GM12874 (cell line): Measurements from ENCODE around the gene VWC2L.

Experiments used
- TF ChIP-seq, protein P1 (sequence below): IDR thresholded peaks from 2 replicates; pipeline ENCODE4 v1.5.1; 2011; ENCODE audit warnings: low read depth, mild to moderate bottlenecking, control low read depth, low read length, moderate library complexity; ENCODE audit not compliant: insufficient read depth

The VWC2L gene

GRCh38 chr2:214489181-214489580 is 78.3 kb downstream of the VWC2L start:
- TF ChIP-seq, protein P1, sequence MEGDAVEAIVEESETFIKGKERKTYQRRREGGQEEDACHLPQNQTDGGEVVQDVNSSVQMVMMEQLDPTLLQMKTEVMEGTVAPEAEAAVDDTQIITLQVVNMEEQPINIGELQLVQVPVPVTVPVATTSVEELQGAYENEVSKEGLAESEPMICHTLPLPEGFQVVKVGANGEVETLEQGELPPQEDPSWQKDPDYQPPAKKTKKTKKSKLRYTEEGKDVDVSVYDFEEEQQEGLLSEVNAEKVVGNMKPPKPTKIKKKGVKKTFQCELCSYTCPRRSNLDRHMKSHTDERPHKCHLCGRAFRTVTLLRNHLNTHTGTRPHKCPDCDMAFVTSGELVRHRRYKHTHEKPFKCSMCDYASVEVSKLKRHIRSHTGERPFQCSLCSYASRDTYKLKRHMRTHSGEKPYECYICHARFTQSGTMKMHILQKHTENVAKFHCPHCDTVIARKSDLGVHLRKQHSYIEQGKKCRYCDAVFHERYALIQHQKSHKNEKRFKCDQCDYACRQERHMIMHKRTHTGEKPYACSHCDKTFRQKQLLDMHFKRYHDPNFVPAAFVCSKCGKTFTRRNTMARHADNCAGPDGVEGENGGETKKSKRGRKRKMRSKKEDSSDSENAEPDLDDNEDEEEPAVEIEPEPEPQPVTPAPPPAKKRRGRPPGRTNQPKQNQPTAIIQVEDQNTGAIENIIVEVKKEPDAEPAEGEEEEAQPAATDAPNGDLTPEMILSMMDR: no peak

DNA sequence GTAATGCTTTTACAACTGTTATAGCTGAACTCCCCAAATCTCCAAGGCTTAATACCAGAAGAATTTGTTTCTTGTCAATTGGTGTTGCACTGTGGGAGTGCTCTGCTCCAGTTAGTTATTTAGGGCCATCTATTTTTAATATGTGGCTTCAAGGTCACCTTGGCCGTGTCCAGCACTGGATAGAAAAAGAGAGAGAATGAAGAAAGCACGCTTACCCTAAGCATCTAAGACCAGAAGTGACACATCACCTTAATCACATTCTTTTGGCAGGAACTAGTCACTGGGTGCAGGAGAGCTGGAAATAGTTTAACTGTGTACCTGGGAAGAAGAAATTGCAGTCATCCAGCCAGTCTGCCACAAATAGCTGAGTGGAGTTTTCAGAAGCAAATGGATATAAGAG is 78.8 kb downstream of the VWC2L start:
- TF ChIP-seq, protein P1: no peak

GRCh38 chr2:214492152-214492551 is 81.3 kb downstream of the VWC2L start:
- TF ChIP-seq, protein P1: no peak

GRCh38 chr2:214492608-214493007 is 81.8 kb downstream of the VWC2L start:
- TF ChIP-seq, protein P1: no peak

DNA sequence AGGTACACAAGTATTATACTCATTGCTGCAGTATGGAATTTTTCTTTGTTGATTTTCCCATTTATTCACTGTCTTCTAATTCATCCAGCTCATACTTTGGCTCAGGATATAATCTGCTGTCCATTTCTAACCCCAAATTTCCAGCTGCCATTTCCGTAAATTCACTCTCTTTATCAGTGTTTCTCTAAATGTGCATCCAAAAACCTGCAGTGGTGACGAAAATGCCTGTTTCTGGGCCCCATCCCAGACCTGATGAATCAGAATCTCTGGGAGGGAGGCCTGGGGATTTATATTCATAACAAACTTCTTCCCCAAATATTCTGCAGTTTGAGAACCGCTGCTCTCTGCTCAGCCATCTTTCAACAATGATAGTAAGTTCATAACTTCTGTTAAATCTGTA is 86.6 kb downstream of the VWC2L start:
- TF ChIP-seq, protein P1: no peak

- TF ChIP-seq, protein P1: no peak
These were observed 92.7 kb downstream of the VWC2L start for GRCh38 chr2:214503568-214503967.

DNA sequence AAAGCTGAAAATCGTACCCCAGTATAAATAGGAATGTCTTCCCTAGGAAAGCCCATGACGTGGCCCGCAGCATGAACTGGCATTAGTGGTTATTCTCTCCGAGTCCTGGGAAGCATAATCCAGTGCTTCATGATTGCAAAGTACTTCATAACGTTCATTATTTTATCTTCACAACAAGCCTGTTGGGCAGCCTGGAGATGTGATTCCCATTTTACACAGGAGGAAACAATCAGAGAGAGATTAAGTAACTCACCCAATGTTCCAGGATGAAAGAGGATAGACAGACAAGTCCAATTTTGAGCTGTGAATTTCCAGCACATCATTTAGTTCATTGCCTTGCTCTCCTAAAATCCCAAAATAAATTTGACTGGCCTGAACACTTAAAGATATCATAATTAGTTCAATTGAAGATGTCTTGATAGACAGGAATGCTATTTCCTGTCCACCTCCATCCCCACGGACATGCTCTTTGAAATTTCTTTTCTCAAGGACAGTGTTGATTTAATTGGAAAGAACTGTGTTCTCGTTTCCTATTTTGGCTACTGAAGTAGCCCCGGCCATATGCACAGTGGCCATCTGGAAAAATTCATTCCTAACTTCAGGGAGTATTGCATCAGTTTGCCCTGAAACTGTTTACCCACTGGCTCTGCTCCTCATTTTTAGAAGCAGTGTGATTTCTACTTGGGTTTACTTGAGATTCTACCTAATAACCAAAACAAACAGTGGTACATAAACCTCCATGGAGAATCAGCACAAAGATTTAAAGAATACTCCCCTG is 93.9 kb downstream of the VWC2L start:
- TF ChIP-seq, protein P1: no peak
